Mesodermal cell (in vitro differentiated cells): ENCODE measurements around the gene HADHB.
A peak's percentile ranks its signal among the peaks of the same experiment; 100 is the strongest.
"Not testable (repeated sequence)": the region's sequence is repeated elsewhere in the genome, so short reads cannot be mapped to it uniquely, and the experiment has no call there.

Source experiments
- H3K27ac ChIP-seq: 2 replicates; pipeline ENCODE4 v1.7.0; 2013; ENCODE audit warnings: mild to moderate bottlenecking, low read depth, low read length, moderate library complexity; ENCODE audit not compliant: severe bottlenecking
- H3K36me3 ChIP-seq: 2 replicates; pipeline ENCODE4 v1.7.1; 2013; ENCODE audit warnings: mild to moderate bottlenecking, low read length, moderate library complexity; ENCODE audit not compliant: control insufficient read depth, insufficient read depth
- H3K4me1 ChIP-seq: one replicate; pipeline ENCODE4 v1.7.1; 2013; ENCODE audit warnings: mild to moderate bottlenecking, low read length; ENCODE audit not compliant: insufficient read depth, control insufficient read depth, poor library complexity, severe bottlenecking
- H3K4me3 ChIP-seq: 2 replicates; pipeline ENCODE4 v1.7.0; 2013; ENCODE audit warnings: low read length, control low read depth, mild to moderate bottlenecking; ENCODE audit not compliant: insufficient read depth, poor library complexity, severe bottlenecking; ENCODE audit errors: extremely low read depth
- H3K9me3 ChIP-seq: 2 replicates; pipeline ENCODE4 v1.7.1; 2013; ENCODE audit warnings: mild to moderate bottlenecking, low read length, moderate library complexity; ENCODE audit not compliant: control insufficient read depth
- WGBS, 2 experiments: methylation state at CpG; one replicate each; pipeline ENCODE4 v1.1.5; 2013; ENCODE audit warnings: missing lambda C conversion rate in 2 of 2; ENCODE audit not compliant: insufficient coverage in 2 of 2; 5-methylcytosine and 5-hydroxymethylcytosine counted together

HADHB gene

GRCh38 chr2:26245810-26246209 is 1.1 kb downstream of the HADHB start:
- Histone ChIP-seq H3K36me3 (no peaks in the 10 kb centered on the region), H3K4me1 (peaks cover 11% of the 10 kb centered on the region), H3K4me3 (peak overlapping the region; percentile 91), H3K9me3 (no peaks in the 10 kb centered on the region), H3K27ac (no peak overlapping the region)
- WGBS, 2 experiments = 15% methylated on average over 2 of the region's 3 CpGs; no CpG with 5 or more reads in 1 of the 2 experiments

- WGBS, 2 experiments = 94 to 95% methylated on average over 8 to 9 of the region's 9 CpGs
- no peak overlapping the region for H3K4me3 ChIP-seq
These were observed 2.1 kb downstream of the HADHB start for GRCh38 chr2:26246818-26247217.

GRCh38 chr2:26249625-26250024 is 4.9 kb downstream of the HADHB start:
- Histone ChIP-seq H3K27ac (no peak overlapping the region), H3K4me3 (no peak overlapping the region), H3K4me1 (peaks cover 7% of the 10 kb centered on the region), H3K36me3 (peaks cover 5% of the 10 kb centered on the region), H3K9me3 (no peaks in the 10 kb centered on the region)
- WGBS, 2 experiments = 93 to 100% methylated on average over 2 of the region's 2 CpGs

More at GRCh38 chr2:26246818-26247217, 2.1 kb downstream of the HADHB start:
- Histone ChIP-seq H3K27ac (no peak overlapping the region), H3K9me3 (no peaks in the 10 kb centered on the region), H3K36me3 (no peaks in the 10 kb centered on the region), H3K4me1 (peaks cover 11% of the 10 kb centered on the region)

- Histone ChIP-seq H3K27ac (no peak overlapping the region), H3K36me3 (peaks cover 13% of the 10 kb centered on the region), H3K4me3 (no peak overlapping the region), H3K4me1 (peaks cover under 1% of the 10 kb centered on the region), H3K9me3 (no peaks in the 10 kb centered on the region)
- WGBS, 2 experiments = 94 to 100% methylated on average over 1 to 2 of the region's 3 CpGs
These were observed 7.2 kb downstream of the HADHB start for GRCh38 chr2:26251893-26252292.

- Histone ChIP-seq H3K9me3 (no peaks in the 10 kb centered on the region), H3K4me1 (no peaks in the 10 kb centered on the region), H3K36me3 (peaks cover 44% of the 10 kb centered on the region), H3K4me3 (no peak overlapping the region), H3K27ac (no peak overlapping the region)
- WGBS, 2 experiments = 100% methylated on average over 3 of the region's 3 CpGs
These were observed 11.1 kb downstream of the HADHB start for GRCh38 chr2:26255759-26256384.

GRCh38 chr2:26258836-26259235 is 14.1 kb downstream of the HADHB start:
- 93 to 96% methylated on average over 7 to 8 of the region's 8 CpGs for WGBS, 2 experiments
- H3K36me3 ChIP-seq = peaks cover 52% of the 10 kb centered on the region
- not testable (repeated sequence) for H3K9me3 ChIP-seq, H3K4me1 ChIP-seq, H3K27ac ChIP-seq, H3K4me3 ChIP-seq

- no peaks in the 10 kb centered on the region for H3K4me1 ChIP-seq
- H3K9me3 ChIP-seq = no peaks in the 10 kb centered on the region
- WGBS, 2 experiments = no CpG with 5 or more reads among the region's 4 CpGs
- H3K27ac ChIP-seq = no peak overlapping the region
- peaks cover 27% of the 10 kb centered on the region for H3K36me3 ChIP-seq
- H3K4me3 ChIP-seq = no peak overlapping the region
These were observed 23.5 kb downstream of the HADHB start for GRCh38 chr2:26268213-26268612.

GRCh38 chr2:26268670-26269385 is 24.1 kb downstream of the HADHB start:
- 88 to 92% methylated on average over 7 to 9 of the region's 12 CpGs for WGBS, 2 experiments
- H3K4me3 ChIP-seq, H3K9me3 ChIP-seq, H3K27ac ChIP-seq, H3K4me1 ChIP-seq: not testable (repeated sequence)
- peaks cover 27% of the 10 kb centered on the region for H3K36me3 ChIP-seq

GRCh38 chr2:26269571-26270158 is 24.9 kb downstream of the HADHB start:
- no peaks in the 10 kb centered on the region for H3K4me1 ChIP-seq
- 93 to 97% methylated on average over 5 to 6 of the region's 6 CpGs for WGBS, 2 experiments

GRCh38 chr2:26270373-26270772 is 25.6 kb downstream of the HADHB start:
- Histone ChIP-seq H3K9me3 (no peaks in the 10 kb centered on the region), H3K27ac (no peak overlapping the region), H3K4me3 (no peak overlapping the region), H3K36me3 (peaks cover 21% of the 10 kb centered on the region), H3K4me1 (no peaks in the 10 kb centered on the region)

More at GRCh38 chr2:26269571-26270158, 24.9 kb downstream of the HADHB start:
- H3K4me3 ChIP-seq = no peak overlapping the region
- H3K36me3 ChIP-seq = peaks cover 25% of the 10 kb centered on the region
- no peak overlapping the region for H3K27ac ChIP-seq
- no peaks in the 10 kb centered on the region for H3K9me3 ChIP-seq

GRCh38 chr2:26273501-26273900 is 28.8 kb downstream of the HADHB start:
- Histone ChIP-seq H3K4me3 (no peak overlapping the region), H3K36me3 (peaks cover 36% of the 10 kb centered on the region), H3K4me1 (no peaks in the 10 kb centered on the region), H3K27ac (no peak overlapping the region), H3K9me3 (no peaks in the 10 kb centered on the region)
- WGBS, 2 experiments = 92 to 100% methylated on average over 1 to 2 of the region's 2 CpGs
